Measurements from ENCODE around the gene RNF152.

Gene RNF152

DNA sequence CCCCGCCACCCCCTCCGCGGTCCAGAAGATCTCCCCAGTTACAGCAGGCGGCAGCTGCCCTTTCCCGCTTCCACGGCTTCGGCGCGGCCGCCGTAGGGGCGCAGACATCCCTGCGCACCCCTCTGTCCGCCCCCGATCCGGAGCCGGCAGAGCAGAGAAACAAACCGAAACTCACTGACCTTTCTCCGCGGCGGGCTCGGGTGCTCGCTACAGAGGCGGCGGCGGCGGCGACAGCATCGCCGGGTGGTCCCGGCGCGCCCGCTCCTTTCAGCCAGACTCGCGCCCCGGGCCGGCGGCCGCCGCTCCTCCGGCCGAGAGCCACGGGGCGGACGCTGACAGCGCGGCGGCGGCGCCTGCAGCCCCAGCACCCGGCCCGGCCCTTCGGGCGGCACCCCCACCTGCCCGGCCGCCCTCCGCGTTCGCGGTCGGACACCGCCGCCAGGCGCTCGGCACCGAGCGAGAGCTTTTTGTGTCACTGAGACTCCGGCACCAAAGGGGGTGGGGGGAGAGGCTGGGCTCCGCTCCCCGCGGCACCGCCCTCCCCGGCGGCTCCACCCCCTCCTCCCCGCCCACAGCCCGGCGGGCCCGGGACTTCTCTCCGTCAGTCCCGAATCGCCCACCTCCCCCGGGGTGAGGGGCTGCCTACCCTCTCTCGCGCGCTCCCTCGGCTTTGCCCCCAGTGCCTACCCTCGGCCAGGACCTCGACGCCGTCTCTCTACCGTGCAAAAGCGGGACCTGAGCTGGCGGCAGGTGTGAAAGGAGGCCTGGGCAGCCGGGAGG is 1.4 kb upstream of the RNF152 start:
- peak; percentile 57 to 69 for DNase-seq

DNA sequence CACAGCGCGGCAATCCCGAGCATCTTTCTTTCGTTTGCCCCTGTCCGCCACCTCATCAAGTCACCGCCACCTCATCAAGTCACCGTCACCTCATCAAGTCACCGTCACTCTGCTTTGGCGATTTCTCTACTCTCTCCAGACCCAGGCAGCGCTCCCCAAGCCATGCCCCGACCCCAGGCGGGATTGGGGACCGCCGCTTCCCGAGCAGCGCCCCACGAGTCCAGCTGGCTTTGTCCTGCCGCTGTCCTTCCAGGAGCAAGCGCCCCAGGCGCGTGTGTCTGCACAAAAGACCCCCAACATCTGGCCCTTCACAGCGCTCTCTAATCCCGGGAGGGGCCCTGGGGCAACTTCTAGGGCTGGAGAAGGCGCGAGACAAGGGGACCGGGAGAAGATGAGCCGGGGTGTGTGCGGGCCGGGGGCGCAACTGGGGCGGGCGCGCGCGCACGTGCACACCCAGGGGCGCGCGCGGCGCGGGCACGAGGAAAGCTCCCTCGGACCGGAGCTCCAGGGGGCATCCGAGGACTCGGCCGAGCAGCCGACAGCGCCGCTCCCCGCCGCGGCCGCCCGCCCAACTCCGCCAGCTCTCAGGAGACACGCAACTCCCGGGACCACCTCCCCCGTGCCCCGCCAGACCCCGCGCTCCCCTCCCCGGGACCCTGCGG is 633 bp upstream of the RNF152 start:
- DNase-seq = peak in 1 of 2 experiments; percentile 29

DNA sequence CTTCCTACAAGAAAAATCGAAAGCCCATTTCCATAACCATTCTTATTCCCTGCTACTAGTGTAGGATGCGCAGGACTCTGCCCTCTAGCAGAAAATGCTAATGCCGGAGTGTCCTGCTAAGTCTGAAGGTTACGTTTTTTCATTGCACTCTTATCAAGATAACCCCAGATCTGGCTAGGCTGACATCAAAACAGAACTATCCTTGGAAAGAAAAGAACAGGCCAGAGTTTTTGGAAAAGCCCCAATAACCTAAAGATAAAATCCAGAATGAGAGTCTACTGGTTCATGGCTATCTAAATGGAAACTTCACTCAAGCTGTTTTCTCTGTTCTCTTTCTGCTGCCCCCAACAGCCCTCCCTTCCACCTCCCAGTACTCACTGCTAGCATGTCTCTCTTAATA is 913 bp downstream of the RNF152 start:
- no peak for DNase-seq

DNA sequence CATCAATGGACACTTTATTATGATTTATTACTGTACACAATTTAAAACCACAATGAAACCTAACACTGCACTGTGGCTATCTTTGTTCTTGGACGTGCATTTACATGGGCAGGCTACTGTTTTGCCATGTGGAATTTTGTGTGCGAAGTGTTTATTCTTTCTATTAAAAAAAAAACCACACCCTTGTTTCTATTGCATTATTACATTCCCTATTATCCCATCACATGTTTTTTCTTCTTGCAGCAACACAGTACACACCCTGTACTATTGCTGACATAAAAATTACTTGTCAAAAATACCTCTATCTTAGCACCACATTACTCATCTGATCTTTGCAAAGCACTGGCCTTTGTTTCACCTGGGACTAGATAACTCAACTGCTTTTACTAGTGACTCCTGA is 1.5 kb downstream of the RNF152 start:
- DNase-seq = no peak

DNA sequence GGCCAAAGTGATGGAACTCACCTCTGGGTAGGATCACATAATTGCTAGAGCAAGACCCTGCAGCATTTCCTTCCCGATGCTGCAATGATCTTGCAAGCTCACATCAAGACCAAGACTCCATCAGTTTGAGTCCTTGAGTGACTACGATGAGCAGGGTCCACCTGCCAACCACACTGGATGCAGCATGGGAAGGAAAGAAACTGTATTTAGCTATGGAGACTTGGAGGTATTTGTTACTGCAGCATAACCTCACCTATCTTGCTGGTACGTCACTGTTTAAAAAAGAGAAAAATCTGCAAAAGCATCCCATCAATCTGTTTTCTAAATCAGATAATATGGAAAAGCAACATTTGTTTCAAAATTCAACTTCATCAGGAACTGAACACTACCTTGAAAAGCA is 2.5 kb downstream of the RNF152 start:
- DNase-seq = no peak

DNA sequence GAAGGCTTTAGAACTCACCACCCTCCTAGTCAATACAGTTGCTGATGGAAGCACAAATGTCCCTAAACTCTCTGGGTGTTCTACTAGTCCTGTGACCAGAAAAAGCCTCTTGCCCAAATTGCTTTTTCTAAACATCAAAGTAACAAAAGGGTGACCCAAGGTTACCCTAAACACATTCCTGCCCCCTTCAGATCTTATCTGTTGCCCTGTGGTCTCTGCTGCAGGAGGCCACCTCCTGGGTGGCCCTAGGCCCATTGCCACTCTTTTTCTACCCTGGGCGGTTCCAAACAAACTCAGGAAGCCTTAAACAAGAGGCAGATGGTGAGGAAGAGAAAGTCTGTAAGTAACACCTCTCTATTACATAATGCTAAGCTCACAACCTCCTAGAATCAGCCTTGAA is 3.3 kb downstream of the RNF152 start:
- DNase-seq = no peak

DNA sequence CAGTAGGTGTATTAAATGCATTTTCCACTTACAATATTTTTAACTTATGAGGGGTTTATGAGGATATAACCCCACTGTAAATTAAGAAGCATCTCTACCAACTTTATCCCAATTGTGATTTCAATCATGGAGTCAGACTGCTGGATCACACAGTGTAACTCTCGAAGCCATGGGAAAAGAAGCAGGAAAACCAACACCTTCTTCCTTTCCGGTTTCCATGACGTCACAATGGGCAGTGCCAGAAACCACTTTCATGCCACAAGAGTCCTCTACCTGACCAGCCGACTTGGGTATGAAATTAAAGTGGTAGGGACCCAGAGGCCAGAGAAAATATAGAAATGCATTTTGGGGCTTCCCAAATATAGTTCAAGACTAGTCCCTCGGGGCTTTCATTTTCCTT is 4.2 kb downstream of the RNF152 start:
- DNase-seq = no peak

DNA sequence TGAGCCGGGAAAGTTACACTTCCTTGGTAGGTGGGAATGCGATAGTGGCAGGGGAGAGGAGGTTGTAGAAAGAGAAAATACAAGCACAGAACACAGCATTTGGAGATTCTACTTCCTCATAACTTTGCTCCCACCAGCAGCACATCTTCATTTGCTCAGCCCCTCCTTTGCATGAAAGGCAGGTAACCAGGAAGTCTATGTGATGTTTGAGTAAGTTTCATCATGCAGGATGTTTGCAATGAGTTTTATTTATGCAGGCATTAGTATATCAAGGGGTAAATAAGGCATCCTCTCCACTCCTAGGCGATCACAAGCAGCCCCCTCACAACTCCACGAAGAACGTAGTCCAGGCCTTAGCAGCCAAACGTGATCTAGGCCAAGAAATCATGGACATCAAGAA is 5.0 kb downstream of the RNF152 start:
- DNase-seq = no peak

DNA sequence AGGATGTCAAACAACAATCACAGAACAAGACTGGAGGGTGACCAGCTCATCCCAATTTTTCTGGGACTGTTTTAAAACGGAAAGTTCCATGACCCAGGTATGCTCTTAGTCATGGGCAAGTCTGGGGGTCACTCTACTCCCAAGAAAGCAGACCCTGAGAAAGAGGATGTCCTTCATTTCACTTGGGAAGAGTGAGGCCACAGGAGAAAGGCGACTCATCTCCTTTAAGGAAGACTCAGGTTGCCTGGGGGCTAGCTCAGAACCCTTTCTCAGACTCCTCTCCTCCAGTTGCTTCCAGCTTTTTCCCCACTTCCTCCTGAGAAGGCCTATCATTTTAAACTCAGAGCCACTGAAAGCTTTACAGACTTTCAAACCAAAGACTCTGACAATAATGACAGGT is 9.3 kb downstream of the RNF152 start:
- DNase-seq = no peak

DNA sequence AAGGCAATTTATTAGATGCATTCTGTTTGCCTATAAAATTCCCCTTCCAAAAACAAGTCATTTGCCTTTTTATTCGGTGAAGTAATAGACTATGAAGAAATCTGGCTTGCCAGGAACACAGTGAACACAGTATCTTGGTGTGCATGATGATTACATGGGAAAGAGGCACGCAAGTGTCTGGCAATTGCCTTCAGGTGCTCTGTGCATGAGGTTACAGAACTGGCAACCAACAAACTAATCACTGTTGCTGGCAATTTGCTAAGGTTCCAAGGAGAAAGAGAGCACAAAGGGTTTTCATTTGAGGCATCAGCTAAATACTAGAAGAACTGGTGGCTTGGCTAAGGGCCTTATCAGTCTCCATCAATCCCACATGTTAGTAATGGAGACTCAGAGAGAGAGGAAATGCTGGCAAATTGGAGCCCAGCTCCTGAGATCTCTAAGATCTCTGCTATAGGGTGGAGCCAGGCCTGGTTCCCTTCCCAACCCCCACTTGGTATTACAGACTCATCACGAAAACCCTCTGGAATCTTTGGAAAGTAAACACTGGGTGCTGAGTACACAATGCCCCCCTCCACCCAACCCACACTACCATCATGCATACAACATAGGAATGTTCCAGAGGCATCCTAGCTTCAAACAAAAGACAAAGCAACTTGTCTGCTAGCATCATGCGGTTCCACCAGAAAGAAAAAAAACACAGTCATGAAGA is 10.4 kb downstream of the RNF152 start:
- DNase-seq = no peak

DNA sequence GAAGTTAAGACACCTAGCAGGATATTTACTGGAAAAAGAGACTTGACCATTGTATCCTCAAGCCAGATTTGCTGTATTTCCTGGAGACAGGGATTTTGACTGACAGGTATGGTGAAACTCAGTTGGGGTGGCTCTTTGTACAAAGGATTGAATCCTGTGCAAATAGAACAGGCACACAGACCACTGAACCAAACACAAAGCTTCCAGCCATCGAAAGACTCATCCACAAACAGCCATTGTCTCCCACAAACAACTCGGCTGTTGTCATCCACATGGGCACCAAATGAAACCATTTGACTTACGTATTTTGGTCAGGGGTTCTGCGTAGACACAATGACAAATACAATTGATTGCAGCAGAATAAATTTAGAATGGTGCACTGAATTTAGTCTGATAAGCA is 15.9 kb downstream of the RNF152 start:
- no peak for DNase-seq

DNA sequence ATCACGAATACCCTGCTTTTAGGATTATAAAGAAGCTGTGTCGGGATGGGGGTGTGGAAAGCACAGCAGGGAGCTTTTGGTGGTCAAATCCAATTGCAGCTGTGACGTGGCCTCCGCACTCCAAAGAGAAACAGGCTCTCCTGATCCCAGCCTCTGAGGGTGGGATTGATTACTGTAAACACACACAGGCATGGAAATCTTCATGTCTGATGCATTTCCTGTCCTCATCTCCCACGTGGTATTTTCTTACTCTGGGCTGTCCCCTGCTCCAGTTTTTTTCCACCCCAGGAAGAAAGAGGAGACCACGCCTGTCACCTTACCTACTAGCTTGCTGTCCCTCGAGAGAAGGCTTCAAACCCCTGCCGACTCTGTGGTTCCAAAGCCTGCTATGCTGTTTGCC is 22.7 kb downstream of the RNF152 start:
- no peak for DNase-seq

DNA sequence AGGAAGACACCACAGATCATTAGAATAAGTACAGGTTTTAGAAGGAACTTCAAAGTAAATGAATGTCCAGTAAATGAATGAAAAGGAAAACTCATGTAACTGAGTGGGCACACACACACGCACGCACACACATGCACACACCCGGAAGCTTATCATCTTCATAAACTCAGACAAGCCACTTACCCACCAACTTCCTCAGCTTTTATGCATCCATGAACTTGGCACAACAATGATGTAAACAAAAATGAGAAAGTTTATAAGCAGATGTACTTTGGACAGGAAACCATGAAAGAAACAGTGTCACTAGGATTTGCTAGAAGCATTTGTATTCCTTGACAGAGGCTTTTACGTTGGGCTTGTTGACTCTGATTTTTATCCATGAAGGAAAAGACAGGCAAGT is 23.2 kb downstream of the RNF152 start:
- no peak for DNase-seq

DNA sequence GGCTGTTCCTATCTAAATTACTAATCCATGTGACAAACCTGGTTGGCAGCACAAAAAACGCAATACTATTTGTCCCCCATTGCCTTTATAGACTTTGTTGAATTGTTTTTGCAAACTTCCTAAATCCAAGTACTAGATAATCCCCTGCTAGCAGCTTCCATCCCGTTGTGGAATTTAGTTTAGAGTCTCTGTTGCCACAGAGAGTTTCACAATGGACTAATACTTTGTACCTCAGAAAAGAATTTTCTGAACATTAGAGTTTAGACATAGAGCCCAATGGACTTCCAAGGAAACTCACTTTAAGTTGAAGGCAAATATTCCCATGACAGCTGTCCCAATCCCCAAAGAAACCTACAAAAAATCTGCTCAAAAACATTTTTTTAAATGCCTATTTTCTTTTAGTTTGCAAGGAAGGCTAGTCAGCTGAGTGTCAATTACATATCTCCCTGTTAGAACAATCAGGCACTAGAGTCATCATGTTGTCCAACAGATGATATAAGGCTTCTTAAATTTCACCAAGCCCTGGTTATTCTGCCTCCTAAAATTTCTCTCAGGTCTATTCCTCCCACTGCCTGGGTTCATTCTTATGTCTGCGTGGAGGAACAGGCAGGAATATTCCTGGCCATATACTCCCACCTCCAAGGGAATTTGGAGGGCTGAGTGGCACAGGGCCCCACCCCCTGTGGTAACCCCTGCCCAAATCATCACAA is 27.2 kb downstream of the RNF152 start:
- DNase-seq = no peak

DNA sequence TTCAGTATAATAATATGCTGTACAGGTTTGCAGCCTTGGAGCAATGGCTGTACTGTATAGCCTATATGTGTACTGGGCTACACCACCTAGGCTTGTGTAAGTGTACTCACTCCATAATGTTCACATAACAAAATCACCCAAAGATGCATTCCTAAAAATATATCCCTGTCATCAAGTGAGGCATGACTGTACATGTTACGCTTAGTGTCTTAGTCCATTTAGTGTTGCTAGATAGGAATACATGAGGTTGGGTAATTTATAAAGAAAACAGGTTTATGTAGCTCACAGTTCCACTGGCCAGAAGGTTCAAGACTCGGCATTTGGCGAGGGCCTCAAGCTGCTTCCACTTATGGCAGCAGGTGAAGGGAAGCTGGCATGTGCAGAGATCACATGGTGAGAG is 31.4 kb downstream of the RNF152 start:
- DNase-seq = no peak

DNA sequence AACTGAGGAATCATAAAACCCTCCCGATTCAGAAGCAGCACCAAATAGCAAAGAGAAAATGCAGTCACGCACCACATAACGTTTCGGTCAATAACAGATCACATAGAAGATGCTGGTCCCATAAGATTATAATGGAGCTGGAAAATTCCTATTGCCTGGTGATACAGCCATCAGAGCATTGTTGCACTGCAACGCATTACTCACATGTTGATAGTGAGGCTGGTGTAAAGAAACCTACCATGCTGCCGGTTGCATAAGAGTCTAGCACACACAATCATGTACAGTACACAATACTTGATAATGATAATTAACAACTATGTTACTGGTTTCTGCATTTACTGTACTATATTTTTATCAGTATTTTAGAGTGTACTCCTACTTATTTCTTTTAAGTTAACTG is 32.5 kb downstream of the RNF152 start:
- DNase-seq = no peak

DNA sequence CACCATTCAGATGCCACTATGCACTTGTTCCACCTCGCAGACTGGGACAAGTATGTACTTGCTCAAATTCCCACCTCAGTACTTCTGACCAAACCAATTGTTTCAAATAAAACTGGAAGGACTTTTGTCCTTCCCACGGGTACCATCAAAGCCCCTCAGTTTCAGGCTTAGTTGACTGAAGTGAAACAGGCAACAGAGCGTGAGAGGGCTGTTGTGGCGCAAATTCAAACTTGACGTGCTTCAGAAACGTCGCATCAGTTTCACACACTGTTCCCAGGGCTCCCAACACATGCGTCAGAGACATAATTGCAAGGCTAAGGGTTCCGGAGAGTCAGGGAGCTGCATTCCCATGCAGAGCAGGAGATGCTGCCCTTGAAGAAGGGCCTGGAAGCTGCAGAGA is 33.7 kb downstream of the RNF152 start:
- DNase-seq = no peak

DNA sequence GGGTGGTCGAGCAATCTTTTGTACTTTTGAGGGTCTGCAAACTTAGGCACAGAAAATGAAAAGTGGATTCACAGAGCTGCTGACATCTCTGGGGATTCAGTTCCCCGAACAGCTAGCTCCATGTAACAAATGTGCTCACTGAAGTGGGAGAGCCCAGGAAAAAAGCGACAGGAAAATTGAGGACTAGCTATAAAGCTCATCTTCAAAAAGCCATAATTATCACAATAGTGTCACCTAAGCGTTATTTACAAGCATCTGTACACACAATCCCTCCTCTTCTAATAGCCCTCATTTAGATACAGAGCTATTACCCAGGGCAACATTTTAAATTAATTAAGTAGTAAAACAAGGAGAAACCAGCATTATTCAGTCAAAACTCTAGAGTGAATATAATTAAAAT is 36.1 kb downstream of the RNF152 start:
- DNase-seq = peak in 1 of 2 experiments; percentile 38

DNA sequence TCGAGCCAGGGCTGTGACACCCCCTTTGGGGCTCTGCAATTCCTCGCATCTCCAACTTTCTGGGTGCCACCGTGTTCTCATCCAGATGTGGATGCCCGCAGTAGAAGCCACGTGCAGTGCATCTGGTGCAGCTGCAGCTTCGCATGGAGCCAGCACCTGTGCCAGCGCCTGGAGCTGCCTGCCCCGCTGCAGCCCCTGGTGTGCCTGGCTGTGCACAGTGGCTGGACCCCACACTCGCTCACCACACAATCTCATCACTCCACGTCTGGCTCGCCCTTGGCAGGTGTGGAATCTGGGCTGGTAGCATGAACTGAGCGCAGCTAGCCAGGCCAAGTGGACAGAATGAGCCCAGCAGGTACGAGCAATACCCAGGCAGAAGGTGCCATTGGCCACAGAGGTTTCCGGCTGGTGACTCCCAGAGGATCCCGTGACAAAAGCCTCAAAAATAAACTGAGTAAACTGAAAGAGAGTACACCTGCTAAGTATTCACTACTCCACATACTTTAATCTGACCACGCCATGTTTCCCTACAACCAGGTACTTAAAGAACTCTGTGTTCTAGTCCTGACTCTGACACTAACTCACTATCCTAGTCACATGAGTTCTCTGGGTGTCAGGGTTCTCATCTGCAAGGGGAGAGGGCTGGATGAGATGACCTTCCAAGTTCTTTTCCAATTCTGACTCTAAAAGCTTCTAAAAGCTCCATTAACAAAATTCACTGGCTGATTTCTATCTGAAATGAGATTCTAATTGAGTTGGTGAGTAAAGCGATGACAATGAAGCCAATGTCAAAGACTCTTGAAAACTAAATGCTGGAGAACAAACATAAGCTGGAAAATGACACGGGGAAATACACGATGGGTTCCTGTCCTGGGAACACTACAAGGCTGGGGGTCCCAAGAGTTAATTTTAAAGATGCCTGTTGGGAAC is 37.1 kb downstream of the RNF152 start:
- no peak for DNase-seq

DNA sequence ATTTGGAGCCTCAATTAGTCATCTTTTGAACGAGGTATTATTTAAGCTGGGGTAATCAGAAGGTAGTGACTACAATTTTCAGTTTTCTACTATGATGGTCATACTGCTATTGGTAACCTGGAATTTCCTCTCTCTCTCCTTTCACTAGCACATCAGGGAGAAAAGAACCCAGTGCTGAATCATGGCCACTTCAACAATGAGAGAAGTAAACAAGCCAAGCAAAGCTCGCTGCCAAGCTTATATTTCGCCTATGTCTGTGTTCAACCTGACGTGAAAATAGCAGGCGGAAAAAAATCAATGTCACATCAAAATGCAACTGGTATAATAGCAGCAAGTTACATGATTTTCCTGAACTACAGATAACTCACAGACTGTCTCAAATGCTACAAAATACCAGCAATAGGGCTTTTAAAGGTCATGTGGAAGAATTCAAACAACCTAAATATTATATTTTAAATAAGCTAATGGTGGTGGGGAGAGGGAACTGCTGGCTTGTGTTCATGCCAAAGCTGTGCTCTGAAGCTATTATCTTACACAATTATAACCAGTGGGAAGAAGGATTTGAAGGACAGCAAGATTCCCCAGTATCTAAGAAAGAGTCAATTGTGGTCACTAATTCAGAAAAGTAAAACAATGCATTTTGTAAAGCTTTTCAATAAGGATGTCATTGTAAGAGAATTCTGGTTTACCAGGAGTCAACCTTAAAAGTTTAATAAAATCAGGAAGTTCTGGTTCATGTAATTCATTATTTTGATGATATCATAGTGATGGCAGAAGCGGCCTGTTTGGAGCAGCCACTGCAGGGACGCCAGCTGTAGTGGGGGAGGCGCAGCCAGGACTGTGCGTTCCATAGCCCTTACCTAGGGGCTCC is 38.0 kb downstream of the RNF152 start:
- DNase-seq = peak in 1 of 2 experiments; percentile 13

DNA sequence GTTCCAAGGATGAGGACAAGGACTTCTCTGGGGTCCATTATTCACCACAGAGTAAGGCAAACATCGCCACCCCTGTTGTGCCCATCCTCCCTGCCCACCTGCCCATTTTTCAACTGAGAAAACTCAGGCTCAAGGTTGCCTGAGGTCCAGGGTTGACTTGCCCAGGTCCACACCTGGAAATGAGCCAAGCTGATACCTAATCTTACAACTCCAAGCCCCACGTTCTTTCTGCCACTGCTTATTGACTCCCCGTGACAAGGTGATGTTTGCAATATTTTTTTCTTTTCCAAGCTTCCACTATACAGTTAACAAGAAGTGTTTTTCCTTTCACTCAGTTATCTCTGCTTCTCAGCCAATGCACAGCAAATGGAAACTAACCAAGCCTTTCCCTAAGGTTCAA is 39.0 kb downstream of the RNF152 start:
- DNase-seq = no peak
